GM18498 (cell line): ENCODE results near the gene MZB1.
A peak's percentile ranks its signal among the peaks of the same experiment; 100 is the strongest.
"Not testable (repeated sequence)": the region's sequence is repeated elsewhere in the genome, so short reads cannot be mapped to it uniquely, and the experiment has no call there.

Experiments used
- ATAC-seq: cut with Tn5 transposase; IDR thresholded peaks from one replicate; pipeline ENCODE4 v1.9.1; 2021; ENCODE audit warnings: mild to moderate bottlenecking, moderate library complexity; ENCODE audit not compliant: unreplicated experiment

Gene MZB1

DNA sequence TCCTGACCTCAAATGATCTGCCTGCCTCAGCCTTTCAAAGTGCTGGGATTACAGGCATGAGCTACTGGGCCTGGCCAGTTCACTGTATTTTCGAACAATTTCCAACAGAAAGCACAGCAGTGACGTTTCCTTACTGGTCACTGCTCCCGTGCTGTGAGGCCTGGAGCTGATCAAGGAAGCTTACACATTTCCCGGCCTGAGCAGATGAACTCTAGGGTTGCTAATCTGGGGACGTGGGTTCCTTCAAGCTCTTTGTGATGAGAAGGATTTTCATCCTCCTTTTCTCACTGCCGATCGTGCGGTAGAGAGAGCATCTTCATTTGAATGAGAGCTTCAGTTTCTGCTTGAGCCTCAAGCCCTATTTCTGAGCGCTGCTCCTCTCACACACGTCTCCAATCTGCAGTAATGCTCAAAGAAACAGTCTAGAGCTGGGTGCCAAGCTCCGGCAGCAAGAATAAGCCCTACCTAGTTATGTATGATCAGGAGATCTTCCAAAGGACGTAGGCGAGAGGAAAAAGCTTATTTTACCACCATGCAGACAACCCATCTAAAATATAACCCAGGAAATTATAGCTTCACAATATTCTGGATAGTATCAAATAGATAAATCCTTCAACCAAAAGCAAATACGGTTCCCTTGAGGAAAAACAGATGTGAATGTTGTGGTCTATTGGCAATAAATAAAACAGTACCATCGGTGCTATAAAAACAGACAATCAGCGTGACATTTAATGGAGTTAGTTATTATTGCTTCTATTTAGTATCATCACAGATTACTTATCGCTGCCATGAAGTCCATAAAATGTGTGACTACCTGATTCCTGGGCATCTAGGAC lies 21.5 kb upstream of the MZB1 start:
- no peak for ATAC-seq

GRCh38 chr5:139410121-139410992 lies 20.6 kb upstream of the MZB1 start:
- ATAC-seq = no peak

- ATAC-seq = not testable (repeated sequence)
These were observed 19.4 kb upstream of the MZB1 start for GRCh38 chr5:139409116-139409515.

DNA sequence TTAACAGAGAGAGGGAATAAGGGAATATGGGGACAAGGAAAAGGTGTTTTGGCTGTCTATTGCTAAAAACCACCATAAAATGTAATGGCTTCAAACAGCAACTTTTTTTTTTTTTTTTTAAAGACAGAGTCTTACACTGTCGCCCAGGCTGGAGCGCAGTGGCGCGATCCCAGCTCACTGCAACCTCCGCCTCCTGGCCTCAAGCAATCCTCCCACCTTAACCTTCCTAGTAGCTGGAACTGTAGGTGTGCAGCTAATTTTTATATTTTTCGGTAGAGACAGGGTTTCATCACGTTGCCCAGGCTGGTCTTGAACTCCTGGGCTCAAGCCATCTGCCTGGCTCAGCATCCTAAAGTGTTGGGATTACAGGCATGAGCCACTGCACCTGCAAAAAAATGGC lies 18.5 kb upstream of the MZB1 start:
- no peak for ATAC-seq

- no peak for ATAC-seq
These were observed 17.8 kb upstream of the MZB1 start for GRCh38 chr5:139407517-139407916.

DNA sequence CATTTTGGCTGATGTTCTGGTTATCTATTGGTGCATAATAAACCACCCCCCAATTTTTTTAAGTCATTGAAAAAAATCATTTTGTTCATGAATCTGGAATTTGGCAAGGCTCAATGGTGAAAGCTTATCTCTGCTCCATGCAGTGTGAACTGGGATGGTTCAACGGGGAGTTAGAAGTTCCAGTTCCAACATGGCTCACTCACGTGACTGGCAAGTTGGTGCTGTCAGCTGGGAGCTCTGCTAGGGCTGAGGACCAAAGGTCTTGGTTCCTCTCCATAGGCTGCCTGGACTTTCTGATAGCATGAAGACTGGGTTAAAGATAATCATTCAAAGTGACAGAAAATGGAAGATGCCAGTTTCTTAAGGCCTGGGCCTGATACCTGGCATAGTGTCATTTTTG lies 17.2 kb upstream of the MZB1 start:
- ATAC-seq = no peak

DNA sequence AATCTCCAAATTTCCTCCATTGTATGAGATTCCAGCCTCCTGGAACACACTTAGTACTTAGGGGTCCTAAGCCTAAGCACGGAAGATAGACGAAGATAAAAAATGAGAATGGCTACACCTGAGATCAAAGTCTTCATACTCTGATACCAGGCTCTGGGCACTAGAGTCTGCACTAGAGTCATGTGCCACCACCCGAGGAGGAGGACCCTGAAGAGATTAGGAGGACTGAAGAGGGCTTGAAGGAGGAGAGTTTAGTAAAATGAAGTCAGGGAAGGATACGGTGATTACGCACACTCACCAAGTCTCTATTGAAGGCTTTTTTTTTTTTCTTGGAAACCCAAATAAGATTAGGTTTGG lies 14.7 kb upstream of the MZB1 start:
- no peak for ATAC-seq

- ATAC-seq = peak; percentile 84
These were observed 14.2 kb upstream of the MZB1 start, which contains the start of gene SPATA24 for GRCh38 chr5:139403787-139404483. TSS of gene SPATA24 (minus strand) at chr5:139404089. CDS start at chr5:139404060, 29 bp downstream.

GRCh38 chr5:139403418-139403786 lies 13.7 kb upstream of the MZB1 start:
- no peak for ATAC-seq

GRCh38 chr5:139402561-139403158 lies 12.9 kb upstream of the MZB1 start:
- no peak for ATAC-seq

DNA sequence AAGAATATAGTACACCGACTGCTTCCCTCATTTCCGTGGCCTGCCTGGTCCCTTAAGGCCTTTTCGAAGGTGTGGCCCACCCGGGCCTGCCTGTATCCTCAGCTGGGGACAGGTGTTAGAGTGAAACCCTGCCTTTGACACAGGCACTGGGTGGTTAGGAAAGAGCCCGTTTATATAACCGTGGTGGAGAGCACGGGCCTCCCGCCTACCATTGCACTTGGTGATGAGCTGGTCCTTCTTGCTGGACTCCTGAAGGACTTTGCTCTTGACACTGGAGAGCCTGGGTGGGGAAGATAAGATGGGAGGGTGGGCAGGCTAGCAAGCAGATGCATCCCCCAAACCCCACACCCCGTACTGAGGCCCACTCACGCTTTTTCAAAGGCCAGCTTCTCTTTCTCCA lies 11.8 kb upstream of the MZB1 start:
- no peak for ATAC-seq

- peak; percentile 29 for ATAC-seq
These were observed 9.9 kb upstream of the MZB1 start for GRCh38 chr5:139399501-139400121.

GRCh38 chr5:139397921-139398320 lies 8.2 kb upstream of the MZB1 start:
- no peak for ATAC-seq

DNA sequence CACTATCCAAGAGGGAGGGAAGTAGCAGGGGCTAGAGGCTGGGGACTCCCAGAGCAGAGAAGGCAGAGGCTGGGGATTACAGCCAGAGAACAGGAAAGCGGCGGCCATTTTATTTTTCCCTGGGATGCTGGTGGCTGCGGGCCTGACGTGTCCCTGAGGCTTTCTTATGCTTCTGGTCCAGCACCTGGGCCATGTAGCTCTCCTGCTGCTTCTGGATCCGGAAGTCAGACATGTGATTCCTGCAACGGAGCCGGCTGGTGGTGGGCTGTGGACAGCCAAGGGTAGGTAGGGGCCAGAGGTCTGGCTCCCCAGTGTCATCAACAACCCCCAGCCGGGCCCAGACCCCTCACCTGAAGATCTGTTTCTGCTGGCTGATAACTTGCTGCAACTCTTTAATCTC lies 7.0 kb upstream of the MZB1 start:
- ATAC-seq = no peak

GRCh38 chr5:139395844-139396640 lies 6.3 kb upstream of the MZB1 start:
- ATAC-seq = no peak

- ATAC-seq = no peak
These were observed 5.2 kb upstream of the MZB1 start, which contains the start of gene PROB1 for GRCh38 chr5:139394654-139395566. TSS of gene PROB1 (minus strand) at chr5:139395104. CDS start at chr5:139395081, 23 bp downstream.

GRCh38 chr5:139394123-139394653 lies 4.5 kb upstream of the MZB1 start:
- ATAC-seq = no peak

DNA sequence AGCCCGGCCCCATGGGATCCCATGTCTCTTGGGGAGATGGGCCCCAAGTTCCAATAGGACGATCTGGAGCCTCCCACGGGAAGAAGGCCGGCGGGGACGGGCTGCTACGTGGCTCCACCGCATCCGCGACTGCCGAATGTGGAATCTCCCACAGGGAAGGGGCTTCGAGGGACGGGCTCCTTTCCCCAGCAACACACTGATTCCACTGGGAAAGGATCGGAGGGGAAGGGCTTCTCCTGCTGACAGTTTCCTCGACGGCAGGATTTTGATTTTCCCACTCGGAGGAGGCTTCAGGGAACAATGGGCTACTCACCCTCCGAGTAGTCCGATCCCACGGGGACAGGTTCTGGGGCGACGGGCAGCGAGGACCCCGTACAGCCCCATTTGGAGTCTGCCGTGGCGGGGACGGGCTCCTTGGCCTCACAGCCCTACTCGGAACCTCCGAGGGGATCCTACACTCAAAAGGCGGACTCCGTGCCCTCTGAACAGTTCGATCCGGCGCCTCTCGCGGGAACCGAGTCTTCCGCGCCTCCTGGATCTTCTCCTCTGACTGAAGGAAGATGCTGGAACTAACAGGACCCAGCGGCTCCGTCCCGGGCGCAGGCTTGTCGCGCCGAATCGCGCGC lies 3.9 kb upstream of the MZB1 start:
- no peak for ATAC-seq
